Limb (tissue), 2 donors: ENCODE results near the gene SHISA9.

Source experiments
- DNase-seq, 2 donors: peaks; one replicate each; pipeline ENCODE4 v3.0.0-alpha.2; 2016; ENCODE audit errors: extremely low spot score in 2 of 2

The SHISA9 gene

DNA sequence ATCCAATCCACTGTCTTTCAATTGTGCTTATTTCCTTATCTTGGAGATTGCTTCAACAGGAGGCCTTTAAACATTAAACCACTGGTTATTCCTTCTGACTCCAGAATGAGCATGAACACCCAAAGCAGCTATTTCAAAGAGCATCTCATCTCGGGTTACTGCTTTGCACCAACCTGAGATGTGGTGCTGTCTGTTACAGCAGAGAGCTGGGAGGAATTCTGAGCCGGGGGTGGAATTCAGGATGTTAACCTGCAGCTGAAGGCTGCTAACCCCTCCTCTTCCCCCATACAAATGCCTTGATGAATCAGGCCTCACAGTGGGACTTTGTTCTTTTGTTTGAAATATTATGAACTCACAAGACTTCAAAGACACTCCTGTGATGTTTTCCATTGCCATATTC, 113.1 kb downstream of the SHISA9 start:
- no peak for DNase-seq

DNA sequence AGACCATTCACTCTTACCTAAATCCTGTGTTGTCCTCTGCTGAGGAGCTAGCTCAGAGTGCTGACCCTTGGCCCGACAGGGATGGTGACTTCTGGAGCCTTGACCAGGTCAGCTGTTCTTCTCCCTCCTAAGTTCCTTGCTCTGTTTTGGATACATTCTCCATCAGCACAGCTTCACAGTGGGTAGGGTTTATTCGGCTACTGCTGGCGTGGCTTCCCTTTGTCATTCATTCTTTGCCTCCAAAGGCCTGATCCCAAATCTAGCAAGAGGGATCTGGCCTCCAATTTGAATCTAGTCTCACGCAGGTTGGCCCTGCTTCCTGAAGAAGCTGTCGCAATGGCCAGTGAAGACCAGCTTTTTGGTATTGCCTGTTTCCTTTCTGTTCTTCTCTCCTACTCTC, 116.6 kb downstream of the SHISA9 start:
- DNase-seq: no peak

DNA sequence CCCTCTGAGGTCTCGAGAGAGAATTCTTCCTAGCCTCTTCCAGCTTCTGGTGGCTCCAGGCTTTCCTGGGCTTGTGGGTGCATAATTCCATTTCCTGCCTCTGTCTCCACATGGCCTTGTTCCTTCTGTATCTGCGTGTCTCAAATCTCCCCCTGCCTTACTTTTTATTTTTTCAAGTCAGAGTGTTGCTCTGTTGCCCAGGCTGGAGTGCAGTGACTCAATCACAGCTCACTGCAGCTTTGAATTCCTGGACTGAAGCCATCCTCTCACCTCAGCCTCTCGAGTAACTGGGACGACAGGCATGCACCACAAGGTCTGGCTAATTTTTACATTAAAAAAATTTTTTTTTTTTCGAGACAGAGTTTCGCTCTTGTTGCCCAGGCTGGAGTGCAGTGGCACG, 120.6 kb downstream of the SHISA9 start:
- no peak for DNase-seq

GRCh38 chr16:13029786-13030185, 128.4 kb downstream of the SHISA9 start:
- no peak for DNase-seq

GRCh38 chr16:13030769-13031168, 129.4 kb downstream of the SHISA9 start:
- no peak for DNase-seq

- no peak for DNase-seq
Measured at GRCh38 chr16:13032911-13033310, 131.5 kb downstream of the SHISA9 start.

DNA sequence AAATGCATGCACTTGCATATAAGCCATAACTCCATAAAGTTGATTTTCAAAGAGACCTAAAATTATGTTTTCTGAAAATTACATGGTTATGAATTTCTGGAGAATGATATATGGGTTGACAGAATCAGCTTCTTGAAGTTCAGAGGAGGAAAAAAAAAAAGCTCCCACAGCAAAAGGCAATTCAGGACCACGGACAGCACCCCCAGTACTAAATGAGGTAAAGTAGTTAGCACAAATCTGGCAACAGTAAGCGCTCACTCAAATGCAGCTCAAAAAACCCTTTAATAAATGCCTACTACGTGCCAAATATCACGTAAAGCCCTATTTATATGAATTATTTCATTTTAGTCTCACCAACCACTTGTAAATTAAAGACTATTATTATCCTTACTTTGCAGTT, 135.2 kb downstream of the SHISA9 start:
- peak; percentile 63 to 77 for DNase-seq

DNA sequence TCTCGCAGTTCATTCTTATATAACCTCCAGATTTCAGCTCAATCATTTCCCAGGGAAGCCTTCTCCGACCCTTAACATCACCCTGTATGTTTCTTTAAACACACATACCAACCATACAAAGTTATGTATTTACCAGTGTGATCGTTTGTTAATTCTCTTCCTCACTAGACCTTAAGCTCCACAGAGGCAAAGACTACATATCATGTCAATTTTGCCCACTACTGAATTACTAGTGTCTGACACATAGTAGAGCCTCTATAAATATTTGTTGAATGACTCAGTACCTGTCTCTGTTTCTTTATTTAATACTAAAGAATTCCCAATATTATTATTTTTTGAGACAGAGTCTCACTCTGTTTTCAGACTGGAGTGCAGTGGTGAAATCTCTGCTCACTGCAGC, 137.2 kb downstream of the SHISA9 start:
- no peak for DNase-seq

DNA sequence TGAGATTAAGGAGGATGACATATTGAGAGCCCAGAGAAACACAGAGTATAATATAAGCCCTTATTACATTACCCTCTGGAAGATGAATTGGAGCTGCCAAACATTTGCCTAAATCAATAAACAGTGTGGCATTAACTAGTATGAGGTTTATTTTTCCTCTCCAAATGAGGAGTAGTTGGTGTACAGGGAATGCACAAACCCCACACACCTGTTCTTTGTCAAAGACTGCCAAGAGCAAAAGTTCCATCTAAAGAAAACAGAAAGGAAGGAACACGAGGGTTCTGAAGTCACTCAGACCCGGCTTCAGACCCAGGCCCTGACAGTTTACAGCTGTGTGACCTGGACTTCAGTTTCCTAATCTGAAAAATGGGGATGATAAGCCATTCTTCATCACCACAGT, 138.1 kb downstream of the SHISA9 start:
- no peak for DNase-seq

- no peak for DNase-seq
Measured at GRCh38 chr16:13041180-13041579, 139.8 kb downstream of the SHISA9 start.

DNA sequence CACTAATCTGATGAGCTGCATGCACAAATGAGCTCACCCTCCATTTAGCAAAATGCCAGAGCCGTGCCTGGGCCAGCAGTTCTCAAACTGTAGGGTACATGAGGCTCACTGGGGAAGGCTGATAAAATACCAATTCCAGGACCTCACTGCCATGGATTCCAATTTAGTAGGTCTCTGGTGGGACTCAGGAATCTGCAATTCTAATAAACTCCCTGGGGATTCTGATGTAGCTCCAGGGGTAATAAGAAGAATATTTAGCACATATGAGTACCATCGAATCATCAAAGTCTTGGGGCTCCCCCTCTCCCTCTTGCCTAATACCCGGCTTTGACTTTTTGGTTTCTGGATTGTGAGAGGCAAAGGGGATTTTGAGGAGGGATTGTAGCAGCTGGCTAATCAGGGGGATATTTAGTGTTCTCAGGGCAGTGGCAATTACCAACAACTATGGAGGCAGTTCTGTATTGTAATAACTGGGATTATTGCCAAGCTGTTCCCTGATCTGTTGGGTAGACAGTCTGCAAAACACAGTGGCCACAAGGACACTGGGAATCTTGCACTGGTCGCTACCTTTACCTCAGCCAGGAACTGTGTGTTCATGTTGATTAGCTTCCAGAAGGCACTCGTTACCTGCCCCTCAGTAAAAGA, 140.4 kb downstream of the SHISA9 start:
- no peak for DNase-seq

DNA sequence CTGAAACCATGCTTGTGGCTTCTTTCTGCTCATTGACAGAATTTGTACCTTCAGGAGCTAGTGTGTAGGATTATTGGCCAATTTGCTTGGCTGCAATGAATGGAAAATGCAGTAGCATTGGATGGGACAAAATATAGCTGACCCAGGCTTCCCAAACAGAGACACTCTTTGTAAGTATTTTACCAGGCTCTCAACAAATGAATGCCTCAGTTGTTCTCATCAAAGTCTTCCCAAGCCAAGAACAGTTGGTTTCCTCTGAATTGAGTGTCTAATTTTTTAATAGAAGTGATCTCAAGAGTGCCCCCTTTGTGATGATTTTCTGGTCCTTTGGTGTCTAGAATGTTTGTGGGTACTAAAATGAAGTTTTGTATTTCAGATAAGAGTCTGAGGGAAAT, 140.9 kb downstream of the SHISA9 start:
- no peak for DNase-seq

DNA sequence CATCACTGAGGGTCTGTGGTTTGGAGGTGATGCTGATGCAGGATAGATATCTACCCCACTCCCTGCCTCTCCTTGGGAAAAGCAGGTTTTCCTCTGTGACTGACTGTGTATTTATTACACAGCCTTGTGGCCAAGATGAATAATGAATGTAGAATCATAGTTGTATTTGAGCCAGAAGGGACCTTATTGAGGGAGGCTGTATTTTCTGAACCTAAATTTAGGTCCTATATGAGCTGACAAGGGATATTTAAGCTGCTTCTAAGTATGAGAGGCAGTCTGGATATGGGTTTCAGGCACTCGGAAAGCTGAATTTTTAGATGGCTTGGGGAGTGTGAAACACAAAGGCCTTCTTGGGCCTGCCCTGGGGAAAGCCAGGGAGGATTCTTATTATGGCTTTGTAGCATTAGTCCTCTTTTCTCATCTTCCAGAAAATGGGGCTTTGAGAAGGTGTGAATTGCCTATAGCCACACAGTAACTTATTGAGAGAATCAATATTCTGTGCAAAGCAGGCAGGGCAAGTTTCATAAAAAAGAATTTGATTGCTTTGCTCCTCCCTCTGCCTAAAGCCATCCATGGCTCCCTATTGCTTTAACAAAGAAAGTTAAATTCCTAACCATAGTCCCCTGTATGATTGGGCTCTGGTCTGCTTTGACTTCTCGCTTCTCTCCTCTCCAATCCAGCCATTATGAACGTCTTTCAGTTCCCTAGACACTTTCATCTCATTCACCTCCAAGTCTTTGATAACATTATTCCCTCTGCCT, 144.8 kb downstream of the SHISA9 start:
- DNase-seq: no peak

DNA sequence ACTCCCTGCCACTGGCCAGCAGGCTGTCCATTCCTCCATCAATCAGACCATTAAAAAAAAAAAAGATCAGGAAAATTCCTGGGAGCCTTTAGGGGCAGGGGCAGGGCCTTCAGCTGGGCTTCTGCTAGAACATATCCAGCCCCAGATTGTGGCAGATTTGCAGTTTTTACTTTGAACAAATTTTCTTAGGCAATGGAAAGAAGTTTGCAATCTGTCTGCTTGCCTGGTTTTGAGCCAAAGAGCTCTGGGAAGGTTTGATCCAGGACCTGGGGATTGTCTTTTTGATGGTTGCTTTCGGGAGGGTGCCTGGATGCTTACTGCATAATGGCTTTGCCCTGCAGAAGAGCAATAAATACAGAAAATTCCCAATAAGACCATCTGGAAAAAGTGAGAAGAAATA, 145.9 kb downstream of the SHISA9 start:
- DNase-seq: no peak

- no peak for DNase-seq
Measured at GRCh38 chr16:13049688-13050087, 148.3 kb downstream of the SHISA9 start.

- no peak for DNase-seq
Measured at GRCh38 chr16:13052431-13052830, 151.0 kb downstream of the SHISA9 start.

- DNase-seq: no peak
Measured at GRCh38 chr16:13055480-13055879, 154.1 kb downstream of the SHISA9 start.

GRCh38 chr16:13056607-13057006, 155.2 kb downstream of the SHISA9 start:
- no peak for DNase-seq

- no peak for DNase-seq
Measured at GRCh38 chr16:13060932-13061331, 159.5 kb downstream of the SHISA9 start.

DNA sequence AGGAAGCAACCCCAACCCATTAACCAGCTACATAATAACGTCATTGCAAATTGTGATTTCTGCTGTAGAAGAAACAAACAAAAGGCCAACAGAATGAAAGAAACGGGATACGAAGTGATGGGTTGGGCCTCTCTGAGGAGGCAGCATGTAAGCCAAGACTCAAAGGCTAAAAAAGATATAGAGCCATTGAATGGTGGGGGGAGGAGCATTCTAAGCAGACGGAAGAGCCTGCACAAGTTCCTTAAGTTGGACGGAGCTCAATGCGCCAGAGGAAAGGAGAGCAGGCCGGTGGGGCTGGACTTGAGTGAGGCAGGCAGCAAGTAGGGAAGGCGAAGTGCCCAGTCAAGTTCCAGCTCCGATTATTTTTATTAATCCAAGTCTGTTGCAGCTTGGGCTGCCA, 160.3 kb downstream of the SHISA9 start:
- no peak for DNase-seq

DNA sequence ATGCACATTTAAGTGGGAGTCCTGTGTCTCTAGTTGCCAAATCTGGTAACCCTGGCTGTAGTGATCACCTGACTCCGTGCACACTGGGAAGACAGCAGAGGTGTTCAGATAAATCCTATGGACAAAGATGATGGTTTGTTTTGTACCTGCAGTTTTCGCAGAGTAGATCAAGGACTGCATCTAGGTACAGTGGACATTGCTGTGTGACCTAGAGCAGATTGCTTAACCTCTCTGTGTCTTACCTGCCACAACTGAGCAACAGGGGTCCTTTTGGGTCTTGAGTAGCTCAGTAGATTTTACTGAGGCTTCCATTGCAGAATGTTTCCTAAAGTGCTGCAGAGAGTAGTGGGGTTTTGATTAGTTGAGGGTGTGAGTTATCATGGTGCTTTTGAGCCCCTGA, 160.8 kb downstream of the SHISA9 start:
- no peak for DNase-seq

DNA sequence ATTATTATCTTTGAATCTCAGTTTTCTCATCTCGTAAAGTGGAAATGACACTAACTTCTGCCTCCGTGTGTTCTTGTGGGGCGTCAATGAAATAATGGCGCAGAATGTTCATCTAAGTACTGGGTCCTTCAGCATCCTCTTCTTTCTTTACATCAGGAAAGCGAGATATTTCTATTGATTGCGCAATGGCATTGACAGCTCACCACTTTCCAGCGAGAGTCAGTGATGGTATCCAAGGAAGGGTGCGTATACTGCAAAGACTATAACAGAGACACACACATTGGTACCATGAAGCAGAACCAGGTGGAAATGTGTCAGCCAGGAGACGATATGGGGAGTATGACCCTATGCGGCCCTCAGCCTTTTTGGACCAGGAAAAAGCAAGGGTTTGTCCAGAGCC, 162.1 kb downstream of the SHISA9 start:
- DNase-seq: no peak

DNA sequence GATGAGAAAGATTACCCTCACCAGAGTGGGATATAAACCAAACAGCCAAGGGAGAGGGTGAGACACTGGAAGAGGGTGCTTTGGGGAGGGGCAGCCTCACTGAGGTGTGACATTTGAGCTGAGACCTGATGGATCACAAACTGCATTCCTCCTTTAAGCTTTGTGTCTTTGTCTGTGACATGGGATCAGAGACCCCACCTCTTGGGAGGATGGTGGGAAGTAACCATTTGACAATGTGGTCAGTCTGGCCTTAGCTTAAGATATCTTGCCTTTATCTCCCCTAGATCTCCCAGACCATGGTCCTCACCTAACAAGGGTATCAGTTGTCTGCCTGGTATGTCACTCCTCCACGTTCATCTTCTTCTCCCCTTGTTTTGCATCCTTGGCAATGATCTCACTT, 163.4 kb downstream of the SHISA9 start:
- no peak for DNase-seq
